SK-N-DZ (cell line): Measurements from ENCODE around the gene CALCR.
"Not testable (repeated sequence)": the region's sequence is repeated elsewhere in the genome, so short reads cannot be mapped to it uniquely, and the experiment has no call there.

Experiments used
- DNase-seq: peaks from one replicate; pipeline ENCODE4 v3.0.0-alpha.2; 2015; ENCODE audit warnings: low spot score

Gene CALCR

DNA sequence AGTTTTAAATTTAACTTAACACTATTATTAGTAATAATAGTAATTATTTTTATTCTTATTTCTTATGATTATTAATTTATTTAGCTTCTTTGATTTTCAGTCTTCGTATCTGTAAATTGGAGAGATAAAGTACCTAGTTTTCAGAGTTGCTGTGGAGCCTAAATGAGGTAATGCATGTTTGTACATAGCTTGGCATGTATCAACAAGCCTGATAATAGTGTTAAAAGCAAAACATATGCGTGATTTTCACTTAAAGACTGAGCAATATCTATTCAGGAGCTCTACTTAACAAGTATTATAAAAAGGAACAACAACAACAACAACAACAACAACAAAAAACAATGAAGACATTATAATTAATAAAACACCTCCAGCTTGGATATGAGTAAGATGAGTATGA is 12.4 kb downstream of the CALCR start:
- no peak for DNase-seq

- no peak for DNase-seq
Measured at GRCh38 chr7:93559639-93560491, 14.7 kb downstream of the CALCR start.

GRCh38 chr7:93558705-93559614 is 15.6 kb downstream of the CALCR start:
- DNase-seq = no peak

- DNase-seq = no peak
Measured at GRCh38 chr7:93551931-93552330, 22.6 kb downstream of the CALCR start.

DNA sequence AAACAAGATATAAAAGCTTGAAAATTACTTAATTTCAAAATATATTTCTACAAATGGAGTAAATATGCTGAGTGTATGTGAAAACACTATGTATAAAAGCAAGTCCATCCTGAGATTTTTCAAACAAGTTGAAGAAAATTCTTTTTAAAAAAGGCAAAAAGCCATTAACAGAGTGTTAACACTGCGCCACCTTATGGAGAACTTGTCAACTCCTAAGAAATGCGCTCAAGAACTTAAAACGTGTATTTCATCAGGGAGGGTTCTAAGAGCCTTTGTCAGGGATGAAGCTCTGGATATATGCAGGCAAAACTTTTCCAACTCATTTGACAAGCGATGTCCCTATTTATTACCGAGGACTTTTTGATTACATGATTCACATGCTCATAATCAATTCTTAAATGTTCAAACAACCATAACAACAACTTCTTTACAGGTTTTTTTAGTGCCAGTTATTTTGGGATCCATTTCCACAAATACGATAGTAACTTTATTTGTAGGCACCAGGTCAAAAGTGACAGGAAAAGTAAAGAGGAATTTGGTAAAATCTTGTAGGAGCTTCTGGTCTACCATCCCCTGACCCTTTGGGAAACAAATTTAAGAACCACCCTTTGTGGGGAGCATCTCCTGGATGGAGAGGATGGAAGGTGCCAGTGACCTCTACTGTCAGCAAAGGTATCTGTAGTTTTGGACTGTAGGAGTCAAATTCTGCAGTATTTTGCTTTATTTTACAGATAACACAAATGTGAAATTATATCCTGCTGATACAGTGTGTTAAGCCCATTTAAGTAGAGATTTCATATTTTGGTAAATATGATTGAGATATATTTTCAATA is 23.2 kb downstream of the CALCR start:
- DNase-seq = peak; percentile 19

DNA sequence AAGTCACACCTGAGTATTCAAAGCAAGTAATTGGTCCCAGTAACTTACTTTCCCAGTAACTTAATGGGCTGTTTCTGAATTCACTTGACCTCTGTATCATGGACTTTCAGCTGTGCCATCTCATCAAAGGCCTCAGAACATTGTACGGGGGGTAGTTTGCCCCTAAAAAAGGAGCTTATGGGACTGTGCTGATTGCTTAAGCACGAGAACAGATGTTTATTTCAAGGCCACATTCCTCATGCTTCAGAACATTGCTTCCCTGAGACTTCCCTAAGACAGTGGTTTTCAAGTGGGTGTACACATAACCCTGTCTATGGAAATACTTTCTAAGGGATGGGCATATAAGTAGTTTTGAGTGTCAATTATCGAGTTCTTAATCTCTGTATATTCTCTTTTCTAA is 26.8 kb downstream of the CALCR start:
- no peak for DNase-seq

DNA sequence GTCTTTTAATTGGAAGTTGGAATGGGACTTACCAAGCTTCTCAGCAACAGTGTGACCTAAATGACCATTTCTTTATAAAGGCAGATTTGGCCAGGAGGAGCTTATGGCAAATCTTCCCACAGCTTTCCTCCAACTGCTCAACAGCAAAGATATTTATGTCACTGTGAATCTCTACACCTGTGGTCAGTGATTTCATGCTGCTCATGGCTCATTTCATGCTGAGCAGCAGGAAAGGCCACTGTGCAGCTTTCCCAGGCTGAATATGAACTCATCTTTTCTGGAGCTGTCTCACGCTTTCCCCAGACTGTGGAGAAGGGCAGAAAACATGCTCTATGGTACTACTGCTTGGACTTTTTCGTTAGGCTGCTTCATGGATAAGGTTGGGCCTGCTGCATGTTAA is 29.8 kb downstream of the CALCR start:
- no peak for DNase-seq

DNA sequence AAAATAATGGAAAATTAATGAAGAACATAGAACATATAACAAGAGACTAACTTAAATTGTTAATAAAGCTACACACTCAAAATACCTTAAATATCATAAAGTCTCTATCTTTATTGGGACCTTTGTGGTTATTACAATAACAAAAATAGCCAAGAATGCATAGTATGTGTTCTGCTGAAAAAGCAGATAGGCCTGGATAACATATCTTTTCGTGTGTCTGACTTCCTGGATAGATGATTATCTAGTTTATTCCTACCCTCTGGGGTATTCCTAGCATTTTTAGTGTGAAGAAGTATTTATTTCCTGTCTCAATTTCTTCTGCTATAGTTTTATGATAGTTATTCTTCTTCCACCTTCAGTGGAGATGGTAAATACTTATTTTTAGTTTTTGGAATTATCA is 36.5 kb downstream of the CALCR start:
- DNase-seq = no peak

DNA sequence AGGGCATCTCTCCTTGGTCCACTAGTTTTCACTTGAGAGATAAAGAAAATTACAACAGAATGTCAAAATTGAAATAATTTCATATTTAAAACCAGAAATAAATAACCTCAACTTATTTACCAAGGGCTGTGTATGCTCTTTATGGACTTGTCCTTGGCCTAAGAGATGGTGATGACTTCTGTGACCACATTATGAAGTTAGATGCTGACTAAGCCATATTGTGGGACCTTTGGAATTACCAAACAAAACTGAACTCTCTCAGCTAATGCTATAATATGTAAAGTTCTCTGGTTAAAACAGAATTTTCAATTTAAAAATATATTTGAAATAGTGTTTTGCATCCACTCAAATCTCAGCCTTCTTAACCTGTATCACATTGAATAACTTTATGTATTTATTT is 38.9 kb downstream of the CALCR start:
- no peak for DNase-seq

DNA sequence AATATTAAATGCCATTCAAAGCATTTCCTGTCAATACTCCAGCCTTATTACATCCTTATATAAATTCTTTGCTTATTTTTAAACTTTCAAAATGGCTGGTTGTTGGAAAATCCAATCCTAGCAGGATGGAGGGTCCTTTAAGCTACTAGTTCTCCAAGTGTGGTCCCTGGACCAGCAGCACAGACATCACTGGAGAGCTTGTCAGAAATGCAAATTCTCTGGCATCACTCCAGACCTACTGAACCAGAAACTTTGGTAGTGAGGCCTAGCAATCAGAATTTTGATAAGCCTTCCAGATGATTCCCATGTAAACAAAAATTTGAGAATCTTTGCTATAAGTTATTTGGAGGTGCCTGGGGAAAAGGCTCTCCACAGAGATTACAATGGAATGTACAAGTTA is 43.8 kb downstream of the CALCR start:
- DNase-seq = no peak

DNA sequence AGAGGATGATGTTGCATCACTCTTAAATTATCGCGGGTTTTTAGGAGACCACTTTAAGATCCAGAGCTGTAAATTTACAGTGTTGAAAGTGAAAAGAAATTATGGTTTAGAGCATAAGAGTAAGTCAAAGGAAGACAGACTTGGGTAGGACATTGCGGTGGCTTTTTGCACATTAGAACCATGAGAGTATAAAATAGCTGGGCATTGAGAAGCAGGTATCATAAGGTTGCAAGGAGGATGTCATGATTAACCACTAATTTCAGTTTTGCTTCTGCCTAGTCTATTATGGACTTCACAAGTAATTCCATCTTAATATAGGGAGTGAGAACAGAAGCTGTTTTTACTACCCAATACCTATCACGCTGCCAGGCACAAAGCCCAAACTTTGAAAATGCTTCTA is 57.7 kb downstream of the CALCR start:
- no peak for DNase-seq

GRCh38 chr7:93515144-93515543 is 59.4 kb downstream of the CALCR start:
- DNase-seq = no peak

GRCh38 chr7:93509303-93509702 is 65.2 kb downstream of the CALCR start:
- DNase-seq = no peak

DNA sequence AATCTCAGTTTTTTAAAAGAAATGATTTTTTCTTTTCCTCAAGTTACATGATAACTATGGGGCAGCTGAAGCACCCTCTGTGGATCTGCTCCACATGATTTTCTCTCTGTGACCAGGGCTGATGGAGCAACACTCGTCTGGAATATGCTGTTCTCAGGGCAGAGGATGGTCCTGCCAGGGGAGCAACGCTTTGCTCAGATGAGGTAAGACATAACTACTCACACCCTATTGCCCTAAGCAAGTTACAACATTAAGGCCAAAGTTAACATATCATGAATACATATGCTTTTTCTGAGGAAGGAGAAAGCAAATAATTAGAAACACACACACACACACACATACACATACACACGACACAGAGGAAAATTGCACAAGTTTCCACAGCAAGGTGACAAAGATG is 71.4 kb downstream of the CALCR start:
- DNase-seq = no peak

DNA sequence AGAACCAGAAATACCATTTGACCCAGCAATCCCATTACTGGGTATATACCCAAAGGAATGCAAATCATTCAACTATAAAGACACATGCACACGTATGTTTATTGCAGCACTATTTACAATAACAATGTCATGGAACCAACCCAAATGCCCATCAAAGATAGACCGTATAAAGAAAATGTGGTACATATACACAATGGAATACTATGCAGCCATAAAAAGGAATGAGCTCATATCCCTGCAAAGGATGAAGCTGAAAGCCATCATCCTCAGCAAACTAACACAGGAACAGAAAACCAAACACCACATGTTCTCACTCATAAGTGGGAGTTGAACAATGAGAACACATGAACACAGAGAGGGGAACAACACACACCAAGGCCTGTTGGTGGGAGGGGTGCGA is 82.7 kb downstream of the CALCR start:
- DNase-seq = not testable (repeated sequence)

DNA sequence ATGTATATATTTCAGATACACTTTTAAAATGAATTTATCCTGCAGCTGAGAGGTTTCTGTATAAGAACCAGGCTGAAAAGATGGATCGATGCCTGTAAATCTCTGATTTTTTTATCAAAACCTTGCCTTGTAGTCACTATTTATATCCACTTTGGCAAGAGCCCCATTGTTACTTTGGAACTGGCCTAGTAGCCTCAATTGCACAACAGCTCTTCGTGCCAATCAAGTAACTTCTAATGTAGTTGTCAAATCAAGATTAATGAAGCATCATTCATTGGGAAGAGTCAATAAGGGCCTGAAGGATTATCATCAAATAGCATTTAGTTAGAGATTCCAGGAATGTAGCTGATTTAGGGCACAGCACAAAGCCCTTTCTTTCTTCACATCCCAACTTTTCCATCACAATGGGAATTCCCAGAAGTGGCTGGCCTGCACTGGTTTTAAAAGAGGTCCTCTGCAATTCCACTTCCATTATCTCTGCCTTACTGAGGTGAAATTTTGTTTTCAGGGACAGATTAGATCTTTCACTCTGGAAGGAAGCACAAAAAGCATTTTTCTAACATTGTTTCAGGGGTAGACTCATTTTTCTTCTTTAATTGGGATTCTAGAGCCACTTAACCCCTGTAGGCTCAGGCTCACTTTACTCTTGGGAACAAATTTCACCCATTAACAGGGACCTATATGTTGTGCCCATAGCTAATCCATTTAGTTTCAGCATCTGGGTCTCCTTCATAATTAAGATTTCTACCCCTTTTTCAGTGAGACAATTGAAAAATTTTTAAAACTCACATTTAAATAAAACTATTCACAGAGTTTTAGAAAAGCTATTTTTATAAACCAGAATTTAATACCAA is 97.8 kb downstream of the CALCR start:
- peak; percentile 65 for DNase-seq

DNA sequence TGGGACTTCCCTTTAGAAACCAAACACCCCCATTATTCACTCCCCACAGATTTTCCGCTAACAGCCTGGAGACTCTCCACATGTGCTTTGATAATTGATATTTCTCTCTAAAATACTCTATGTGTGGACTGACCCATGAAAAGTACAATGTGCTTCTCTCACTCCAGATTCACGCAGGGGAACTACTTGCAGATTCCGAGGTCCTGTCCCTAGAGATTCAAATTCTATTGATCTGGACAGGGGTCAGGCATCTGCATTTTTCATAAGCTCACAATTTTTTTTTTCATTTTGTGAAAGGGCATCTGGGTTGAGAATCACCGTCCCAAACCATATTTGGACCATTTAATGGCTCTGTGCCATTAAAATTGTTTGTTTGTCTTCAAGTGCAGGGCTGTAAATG is 98.7 kb downstream of the CALCR start:
- no peak for DNase-seq

DNA sequence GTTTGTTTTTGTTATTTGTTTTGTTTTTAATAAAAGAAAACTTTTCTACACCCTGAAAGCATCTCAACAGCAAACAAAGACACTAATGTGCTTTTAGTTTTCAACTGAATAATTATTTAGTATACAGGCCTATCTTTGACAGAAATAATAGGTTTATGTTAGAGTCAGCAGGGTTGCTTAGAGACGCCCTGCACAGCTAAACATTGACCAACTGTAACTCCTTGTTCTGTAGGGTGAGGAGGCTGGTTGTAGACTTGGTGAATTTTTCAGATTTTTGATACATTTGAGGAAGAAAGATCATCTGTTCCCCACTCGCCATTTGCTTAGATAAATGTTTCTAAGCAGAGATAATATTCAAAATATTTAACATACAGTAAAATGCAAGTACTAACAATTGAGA is 103.1 kb downstream of the CALCR start:
- no peak for DNase-seq

GRCh38 chr7:93463764-93464163 is 110.8 kb downstream of the CALCR start:
- DNase-seq = no peak

- peak; percentile 50 for DNase-seq
Measured at GRCh38 chr7:93461350-93461749, 113.2 kb downstream of the CALCR start.

DNA sequence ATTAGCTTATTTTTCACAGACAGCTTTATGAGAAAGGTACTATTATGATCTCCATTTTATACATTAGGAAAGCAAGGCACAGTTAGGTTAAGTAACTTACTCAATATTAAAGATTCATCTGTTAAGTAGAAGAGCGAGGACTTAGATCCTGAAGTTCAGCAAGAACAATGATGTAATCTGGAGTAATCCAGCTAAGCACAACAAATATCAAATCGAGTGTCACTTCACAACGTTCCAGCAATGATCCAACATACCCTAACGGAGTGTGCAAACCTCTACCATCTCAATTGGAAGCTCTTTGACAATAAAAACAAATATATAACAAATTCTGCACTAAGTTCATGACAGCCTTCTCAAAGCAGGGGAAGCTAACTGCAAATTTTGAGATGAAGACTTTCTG is 121.3 kb downstream of the CALCR start:
- no peak for DNase-seq
